A673 (cell line): ENCODE data around the gene LENG8. TPM values are rescaled to one million over a fixed set of nuclear protein-coding genes. Genes with fewer than 3 reads are reported as not detected.
A peak's percentile ranks its signal among the peaks of the same experiment; 100 is the strongest.
"Not testable (repeated sequence)": the region's sequence is repeated elsewhere in the genome, so short reads cannot be mapped to it uniquely, and the experiment has no call there.

Source experiments
- BruUV-seq: library from RNA; stranded (reverse); fragments of 400-500 nt; replicated peaks from 2 replicates; lab custom pipeline; 2021; lab: Mats Ljungman, UMichigan
- CTCF ChIA-PET: fragments of 300-600 bp; sonication (Branson Sonifier 250); formaldehyde crosslinking; loops from one replicate; lab custom pipeline; 2022; ENCODE audit warnings: antibody characterized with exemption; lab: Charles Lee
- POLR2A ChIA-PET: fragments of 300-600 bp; sonication (Branson Sonifier 250); formaldehyde crosslinking; loops from one replicate; lab custom pipeline; 2022; ENCODE audit warnings: antibody characterized with exemption; ENCODE audit not compliant: low non-redundant PET; lab: Charles Lee
- DNase-seq: peaks from one replicate; pipeline ENCODE4 v3.0.0-alpha.2; 2015; ENCODE audit warnings: low spot score
- H3K27ac ChIP-seq: fragments of 200-600 bp; sonication (generic); 2 replicates; pipeline ENCODE4 v1.5.1; 2016; ENCODE audit warnings: mixed run types, low read depth, mild to moderate bottlenecking, mixed read lengths, antibody characterized with exemption, low read length; ENCODE audit not compliant: poor library complexity, severe bottlenecking
- H3K27me3 ChIP-seq: fragments of 200-600 bp; sonication (generic); replicated peaks from 2 replicates; pipeline ENCODE4 v1.6.1; 2017; ENCODE audit warnings: mixed run types, low read depth, mild to moderate bottlenecking, mixed read lengths, antibody characterized with exemption, low read length; ENCODE audit not compliant: insufficient read depth, poor library complexity
- H3K36me3 ChIP-seq: fragments of 200-600 bp; sonication (generic); 2 replicates; pipeline ENCODE4 v1.6.1; 2016; ENCODE audit warnings: mixed run types, mild to moderate bottlenecking, mixed read lengths, antibody characterized with exemption, low read length; ENCODE audit not compliant: insufficient read depth, poor library complexity, severe bottlenecking
- H3K4me1 ChIP-seq: fragments of 200-600 bp; sonication (generic); 2 replicates; pipeline ENCODE4 v1.6.1; 2017; ENCODE audit warnings: mixed run types, mild to moderate bottlenecking, mixed read lengths, antibody characterized with exemption, low read length; ENCODE audit not compliant: insufficient read depth, poor library complexity, severe bottlenecking
- H3K4me3 ChIP-seq: fragments of 200-600 bp; sonication (generic); 2 replicates; pipeline ENCODE4 v1.5.1; 2016; ENCODE audit warnings: low read depth, mixed run types, mild to moderate bottlenecking, mixed read lengths, low read length; ENCODE audit not compliant: poor library complexity, severe bottlenecking
- H3K9me3 ChIP-seq: fragments of 200-600 bp; sonication (generic); 2 replicates; pipeline ENCODE4 v1.6.1; 2016; ENCODE audit warnings: mixed run types, low read depth, mild to moderate bottlenecking, mixed read lengths, antibody characterized with exemption, low read length; ENCODE audit not compliant: poor library complexity, severe bottlenecking
- EZH2 ChIP-seq: fragments of 200-600 bp; sonication (generic); IDR thresholded peaks from 2 replicates; pipeline ENCODE4 v1.6.1; 2017; ENCODE audit warnings: borderline replicate concordance, low read depth, mild to moderate bottlenecking, mixed read lengths, antibody characterized with exemption, low read length; ENCODE audit not compliant: poor library complexity, severe bottlenecking
- intact Hi-C: fragments of 100-400 bp; cut with micrococcal nuclease; formaldehyde crosslinking; loops from one replicate; pipeline ENCODE4 v1.10.0; 2022; ENCODE audit not compliant: unreplicated experiment
- total RNA-seq: library from RNA; stranded (reverse); gene quantifications from 2 replicates; pipeline ENCODE4 v1.2.3, GENCODE V29; 2021
- TF ChIP-seq, protein P1 (sequence below): fragments of 300-800, 200-600 bp; sonication (generic); conservative IDR thresholded peaks from 2 replicates; pipeline ENCODE4 v1.5.1; 2017; ENCODE audit warnings: low read depth, mild to moderate bottlenecking, antibody characterized with exemption, low read length, moderate library complexity, mixed read lengths

LENG8 gene
- total RNA-seq, 1 experiment from 2014 or later: 129 TPM

DNA sequence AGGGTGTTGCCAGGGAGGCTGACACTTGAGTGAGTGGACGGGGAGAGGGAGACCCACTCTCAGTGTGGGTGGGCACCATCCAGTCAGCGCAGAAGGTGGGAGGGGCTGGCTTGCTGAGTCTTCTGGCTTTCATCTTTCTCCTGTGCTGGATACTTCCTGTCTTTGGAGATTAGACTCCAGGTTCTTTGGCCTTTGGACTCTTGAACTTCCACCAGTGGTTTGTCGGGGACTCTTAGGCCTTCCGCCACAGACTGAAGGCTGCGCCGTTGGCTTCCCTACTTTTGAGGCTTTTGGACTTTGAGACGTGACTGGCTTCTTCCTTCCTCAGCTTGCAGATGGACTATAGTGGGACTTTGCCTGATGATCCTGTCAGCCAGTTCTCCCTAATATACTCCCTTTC, 4.3 kb upstream of the LENG8 start:
- TF ChIP-seq EZH2: no peak
- TF ChIP-seq, protein P1, sequence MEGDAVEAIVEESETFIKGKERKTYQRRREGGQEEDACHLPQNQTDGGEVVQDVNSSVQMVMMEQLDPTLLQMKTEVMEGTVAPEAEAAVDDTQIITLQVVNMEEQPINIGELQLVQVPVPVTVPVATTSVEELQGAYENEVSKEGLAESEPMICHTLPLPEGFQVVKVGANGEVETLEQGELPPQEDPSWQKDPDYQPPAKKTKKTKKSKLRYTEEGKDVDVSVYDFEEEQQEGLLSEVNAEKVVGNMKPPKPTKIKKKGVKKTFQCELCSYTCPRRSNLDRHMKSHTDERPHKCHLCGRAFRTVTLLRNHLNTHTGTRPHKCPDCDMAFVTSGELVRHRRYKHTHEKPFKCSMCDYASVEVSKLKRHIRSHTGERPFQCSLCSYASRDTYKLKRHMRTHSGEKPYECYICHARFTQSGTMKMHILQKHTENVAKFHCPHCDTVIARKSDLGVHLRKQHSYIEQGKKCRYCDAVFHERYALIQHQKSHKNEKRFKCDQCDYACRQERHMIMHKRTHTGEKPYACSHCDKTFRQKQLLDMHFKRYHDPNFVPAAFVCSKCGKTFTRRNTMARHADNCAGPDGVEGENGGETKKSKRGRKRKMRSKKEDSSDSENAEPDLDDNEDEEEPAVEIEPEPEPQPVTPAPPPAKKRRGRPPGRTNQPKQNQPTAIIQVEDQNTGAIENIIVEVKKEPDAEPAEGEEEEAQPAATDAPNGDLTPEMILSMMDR: no peak
- ChIA-PET POLR2A (no interaction called here), CTCF (no interaction called here)
- H3K27ac ChIP-seq: no peak overlapping the region
- no peaks in the 10 kb centered on the region for H3K27me3 ChIP-seq
- no peaks in the 10 kb centered on the region for H3K9me3 ChIP-seq
- no peak for DNase-seq
- BruUV-seq: no TSS peak
- H3K36me3 ChIP-seq: peaks cover 12% of the 10 kb centered on the region
- intact Hi-C loops: no loop called here
- no peak overlapping the region for H3K4me3 ChIP-seq
- peaks cover 3% of the 10 kb centered on the region for H3K4me1 ChIP-seq

DNA sequence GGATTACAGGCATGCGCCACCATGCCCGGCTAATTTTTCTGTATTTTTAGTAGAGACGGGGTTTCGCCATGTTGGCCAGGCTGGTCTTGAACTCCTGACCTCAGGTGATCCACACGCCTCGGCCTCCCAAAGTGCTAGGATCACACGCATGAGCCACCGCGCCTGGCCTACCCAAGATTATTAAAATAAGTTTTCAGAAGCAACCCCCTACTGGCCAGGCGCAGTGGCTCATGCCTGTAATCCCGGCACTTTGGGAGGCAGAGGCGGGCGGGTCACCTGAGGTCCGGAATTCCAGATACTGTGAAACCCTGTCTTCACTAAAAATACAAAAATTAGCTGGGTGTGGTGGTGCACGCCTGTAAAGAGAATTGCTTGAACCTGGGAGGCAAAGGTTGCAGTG, 2.6 kb upstream of the LENG8 start:
- H3K4me3 ChIP-seq, POLR2A ChIA-PET, intact Hi-C loops, DNase-seq, BruUV-seq, CTCF ChIA-PET, H3K27me3 ChIP-seq, H3K27ac ChIP-seq, H3K9me3 ChIP-seq: not testable (repeated sequence)
- H3K36me3 ChIP-seq: peaks cover 18% of the 10 kb centered on the region
- H3K4me1 ChIP-seq: peaks cover 14% of the 10 kb centered on the region

DNA sequence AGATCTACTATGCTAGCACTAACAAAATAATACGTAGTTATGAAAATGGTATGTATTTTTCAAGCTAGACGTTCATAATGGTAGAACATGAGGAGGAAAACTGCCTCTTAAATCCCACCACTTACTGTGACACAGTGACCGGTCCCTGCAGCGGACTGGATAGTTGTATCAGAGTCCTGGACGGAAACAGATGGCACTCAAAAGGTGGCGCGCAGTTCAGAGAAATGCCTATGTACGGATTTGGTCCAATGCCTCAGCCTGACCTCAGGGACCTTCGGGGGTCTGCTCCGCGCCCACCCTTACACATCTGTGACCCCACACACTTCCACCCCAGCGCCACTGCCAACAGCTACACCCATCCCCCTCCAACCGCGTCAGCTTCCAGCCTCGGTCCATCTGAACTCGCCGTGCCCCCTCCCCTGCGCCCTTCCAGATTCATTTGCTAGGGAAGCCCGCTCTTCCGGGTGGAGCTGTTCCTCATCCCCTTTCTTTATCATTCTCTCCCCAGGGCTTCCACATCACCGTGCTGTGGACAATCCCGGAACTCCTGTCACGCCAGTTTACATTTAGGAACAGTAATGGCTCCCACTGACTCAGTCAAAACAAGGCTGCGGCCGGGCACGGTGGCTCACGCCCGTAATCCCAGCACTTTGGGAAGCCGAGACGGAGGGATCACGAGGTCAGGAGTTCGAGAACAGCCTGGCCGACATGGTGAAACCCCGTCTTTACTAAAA, 792 bp upstream of the LENG8 start:
- intact Hi-C loops: no loop called here
- peak; percentile 60 for DNase-seq
- TF ChIP-seq EZH2: no peak
- TF ChIP-seq, protein P1: no peak
- Histone ChIP-seq H3K4me3 (peak overlapping the region; percentile 85), H3K27ac (peak overlapping the region; percentile 98), H3K4me1 (peaks cover 14% of the 10 kb centered on the region), H3K9me3 (no peaks in the 10 kb centered on the region), H3K27me3 (no peaks in the 10 kb centered on the region), H3K36me3 (peaks cover 37% of the 10 kb centered on the region)
- TSS peak; percentile 57 for BruUV-seq
- POLR2A ChIA-PET: interaction anchor here (0.6 to 0.7 kb wide), 2 partner anchors 11 to 28 kb away, joined by 3 to 4 read pairs; no protein-coding TSS in a partner anchor
- CTCF ChIA-PET: interaction anchor here (0.6 to 1.2 kb wide), 2 partner anchors 14 to 57 kb away, joined by 3 to 9 read pairs; no protein-coding TSS in a partner anchor
